Vagina (tissue), 2 donors: ENCODE measurements around the gene C1R.

ENCODE experiments used
- POLR2A ChIP-seq, 2 donors: fragments of 450-650 bp; IDR thresholded peaks; one replicate each; pipeline ENCODE4 v1.6.1; 2017; ENCODE audit warnings: antibody characterized with exemption in 2 of 2, mild to moderate bottlenecking in 2 of 2, moderate library complexity in 2 of 2
- POLR2AphosphoS5 ChIP-seq, 2 donors: sonication (generic); formaldehyde crosslinking; IDR thresholded peaks; one replicate each; pipeline ENCODE4 v1.9.0; 2017; ENCODE audit warnings: antibody characterized with exemption in 2 of 2, mild to moderate bottlenecking in 2 of 2, low read depth in 1 of 2; ENCODE audit not compliant: insufficient read depth in 1 of 2
- TF ChIP-seq, protein P1 (sequence below), 3 experiments: fragments of 450-650 bp in 2 of 3; fragments of 200-600 bp in 1 of 3; sonication (generic) in 1 of 3; IDR thresholded peaks; one replicate each; pipeline ENCODE4 v1.5.1; 2017 to 2019; ENCODE audit warnings: antibody characterized with exemption in 3 of 3, mild to moderate bottlenecking in 2 of 3, moderate library complexity in 2 of 3

GRCh38 chr12:7059780-7060179, 32.5 kb downstream of the C1R start:
- TF ChIP-seq POLR2AphosphoS5 (IDR thresholded peaks at IDR 0.05; ENCODE audit: insufficient read depth in 1 of 2, low read depth in 1 of 2): no peak
- TF ChIP-seq, protein P1, sequence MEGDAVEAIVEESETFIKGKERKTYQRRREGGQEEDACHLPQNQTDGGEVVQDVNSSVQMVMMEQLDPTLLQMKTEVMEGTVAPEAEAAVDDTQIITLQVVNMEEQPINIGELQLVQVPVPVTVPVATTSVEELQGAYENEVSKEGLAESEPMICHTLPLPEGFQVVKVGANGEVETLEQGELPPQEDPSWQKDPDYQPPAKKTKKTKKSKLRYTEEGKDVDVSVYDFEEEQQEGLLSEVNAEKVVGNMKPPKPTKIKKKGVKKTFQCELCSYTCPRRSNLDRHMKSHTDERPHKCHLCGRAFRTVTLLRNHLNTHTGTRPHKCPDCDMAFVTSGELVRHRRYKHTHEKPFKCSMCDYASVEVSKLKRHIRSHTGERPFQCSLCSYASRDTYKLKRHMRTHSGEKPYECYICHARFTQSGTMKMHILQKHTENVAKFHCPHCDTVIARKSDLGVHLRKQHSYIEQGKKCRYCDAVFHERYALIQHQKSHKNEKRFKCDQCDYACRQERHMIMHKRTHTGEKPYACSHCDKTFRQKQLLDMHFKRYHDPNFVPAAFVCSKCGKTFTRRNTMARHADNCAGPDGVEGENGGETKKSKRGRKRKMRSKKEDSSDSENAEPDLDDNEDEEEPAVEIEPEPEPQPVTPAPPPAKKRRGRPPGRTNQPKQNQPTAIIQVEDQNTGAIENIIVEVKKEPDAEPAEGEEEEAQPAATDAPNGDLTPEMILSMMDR (IDR thresholded peaks at IDR 0.05): no peak
- TF ChIP-seq POLR2A (IDR thresholded peaks at IDR 0.05): no peak
